UCSD-AML1 (cell line): ENCODE data around the gene MARCHF5.

Source experiments
- DNase-seq: peaks from one replicate; lab custom pipeline; 2025; ENCODE audit not compliant: unreplicated experiment; lab: John Stamatoyannopoulos, UW

The MARCHF5 gene, protein sequence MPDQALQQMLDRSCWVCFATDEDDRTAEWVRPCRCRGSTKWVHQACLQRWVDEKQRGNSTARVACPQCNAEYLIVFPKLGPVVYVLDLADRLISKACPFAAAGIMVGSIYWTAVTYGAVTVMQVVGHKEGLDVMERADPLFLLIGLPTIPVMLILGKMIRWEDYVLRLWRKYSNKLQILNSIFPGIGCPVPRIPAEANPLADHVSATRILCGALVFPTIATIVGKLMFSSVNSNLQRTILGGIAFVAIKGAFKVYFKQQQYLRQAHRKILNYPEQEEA

DNA sequence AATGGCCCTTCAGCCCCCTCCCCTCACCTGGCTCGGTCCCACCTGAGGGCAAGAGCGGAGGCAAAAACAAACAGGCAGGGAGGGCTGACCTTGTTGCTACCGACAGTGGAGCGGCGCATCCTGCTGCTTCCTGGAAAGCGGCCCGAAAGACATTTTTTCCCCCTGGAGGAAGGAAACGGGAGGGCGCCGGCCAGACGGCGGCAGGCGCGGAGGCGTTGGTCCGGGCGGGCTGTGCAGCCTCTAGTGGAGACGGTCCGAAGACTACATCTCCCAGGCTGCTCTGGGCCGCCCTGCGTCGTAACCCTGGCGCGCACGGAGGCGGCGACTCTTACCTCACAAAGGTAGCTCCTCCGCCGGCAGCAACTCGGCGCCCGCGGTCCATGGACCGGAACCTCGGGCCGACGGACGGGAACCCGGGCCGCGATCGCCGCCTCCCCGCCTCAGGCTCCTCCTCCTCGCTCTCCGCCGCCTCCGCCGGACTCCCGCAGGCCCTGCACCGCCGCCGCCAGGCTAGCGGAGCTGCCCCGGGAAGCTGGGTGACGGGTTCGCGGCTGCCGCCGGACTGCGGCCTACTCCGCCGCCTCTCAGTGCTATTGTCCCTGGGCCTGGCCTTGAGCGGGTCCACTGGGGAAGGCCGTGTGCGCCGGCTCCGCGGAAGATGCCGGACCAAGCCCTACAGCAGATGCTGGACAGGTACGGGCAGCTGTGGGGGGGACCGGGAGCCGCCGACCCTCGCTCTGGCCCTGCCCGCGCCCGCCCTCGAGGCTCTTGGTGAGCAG lies at the start of gene MARCHF5, which contains the start of gene CPEB3:
Gene MARCHF5 (plus strand): TSS at position 331 of the 779 bp plus-strand sequence. CDS start 328 bp downstream, at position 659.
Gene CPEB3 (minus strand): TSS at position 242 of the 779 bp plus-strand sequence. CDS start 50,728 bp downstream, outside the sequence.
- DNase-seq, result peak; percentile 96

DNA sequence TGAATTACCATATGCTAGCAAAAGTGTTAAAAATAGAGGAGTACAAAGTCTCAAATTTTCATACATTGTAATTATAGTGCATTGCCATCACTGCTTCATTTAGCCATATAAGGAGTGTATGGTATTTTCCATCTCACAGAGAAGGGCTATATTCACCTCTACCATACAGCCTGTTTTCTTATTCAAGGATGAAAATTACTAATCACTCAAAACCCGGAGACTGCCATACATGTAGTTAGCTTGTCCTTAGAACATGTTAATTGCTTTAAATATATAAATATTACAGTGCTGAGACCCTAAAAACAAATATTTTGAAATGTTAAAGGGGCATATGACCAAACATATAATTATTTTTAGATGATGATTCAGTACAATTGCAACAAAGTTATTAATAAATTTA lies 49.5 kb upstream of the MARCHF5 start:
- no peak for DNase-seq

DNA sequence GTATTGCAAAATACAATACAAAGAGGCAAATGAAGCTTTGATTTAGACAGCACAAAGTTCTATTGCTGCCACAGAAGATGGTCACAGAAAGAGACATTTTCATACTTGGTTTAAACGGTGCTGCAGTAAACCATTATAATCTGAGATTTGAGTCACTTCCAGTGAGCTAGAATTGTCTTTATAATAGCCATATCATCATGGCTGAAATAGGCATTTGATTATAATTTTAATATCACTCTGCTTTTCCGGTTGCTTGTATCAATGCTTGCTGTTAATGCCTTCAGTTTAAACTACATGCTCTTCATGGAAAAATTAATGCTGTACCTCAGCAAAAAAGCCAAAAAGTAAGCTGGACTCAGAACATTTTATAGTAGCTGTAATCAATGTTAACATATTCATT lies 48.6 kb upstream of the MARCHF5 start:
- DNase-seq, result no peak

DNA sequence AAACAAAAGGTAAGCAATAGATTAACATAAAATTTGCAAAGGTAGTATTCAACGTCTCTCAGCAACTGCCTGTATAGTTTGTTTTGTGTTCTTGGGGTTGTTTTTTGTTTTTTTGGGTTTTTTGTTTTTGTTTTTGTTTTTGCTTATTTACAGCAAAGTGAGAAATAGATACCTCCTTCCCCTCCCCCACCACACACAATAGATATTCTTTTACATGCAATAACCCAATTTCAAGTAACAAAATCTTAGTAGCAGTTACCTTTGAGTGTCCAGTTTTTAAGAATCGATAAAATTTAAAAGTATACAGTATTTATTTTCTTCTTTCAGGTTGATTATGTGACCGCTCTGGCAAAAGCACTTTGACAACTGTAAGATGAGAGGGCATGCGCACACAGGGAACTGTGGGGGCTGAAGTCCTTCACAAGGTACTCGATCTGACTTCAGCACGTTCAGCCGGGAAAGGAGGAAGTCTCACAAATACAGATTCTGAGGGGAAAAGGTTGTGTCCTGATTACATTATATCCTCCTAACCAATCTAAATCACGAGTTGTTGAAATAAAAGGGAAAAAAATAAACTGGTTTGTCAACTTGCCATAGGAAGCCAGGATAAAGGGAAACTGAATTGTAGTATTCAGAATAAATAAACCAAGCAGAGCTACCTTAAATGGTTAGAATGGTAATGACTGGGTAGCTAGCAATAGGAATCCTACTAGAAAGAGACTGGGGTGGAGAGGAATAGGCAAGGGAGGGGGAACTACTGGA lies 47.9 kb upstream of the MARCHF5 start:
- DNase-seq, result peak; percentile 24

DNA sequence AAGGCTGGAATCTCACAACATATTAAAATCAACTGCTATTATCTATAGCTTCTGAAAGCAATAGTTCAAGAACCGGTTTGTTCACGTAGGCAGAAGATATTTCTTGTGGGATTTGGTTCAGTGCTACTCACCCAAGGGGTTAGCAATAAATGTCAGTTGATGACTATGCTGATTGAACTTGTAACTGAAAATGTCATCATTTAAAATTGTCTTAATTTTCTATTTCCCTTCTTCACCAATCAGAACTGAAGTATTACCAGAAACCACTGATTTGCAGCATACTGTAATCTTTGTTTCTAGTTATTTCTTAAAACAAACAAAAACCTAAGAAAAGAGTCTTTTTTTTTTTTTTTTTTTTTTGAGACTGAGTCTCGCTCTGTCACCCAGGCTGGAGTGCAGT lies 46.2 kb upstream of the MARCHF5 start:
- DNase-seq, result no peak

DNA sequence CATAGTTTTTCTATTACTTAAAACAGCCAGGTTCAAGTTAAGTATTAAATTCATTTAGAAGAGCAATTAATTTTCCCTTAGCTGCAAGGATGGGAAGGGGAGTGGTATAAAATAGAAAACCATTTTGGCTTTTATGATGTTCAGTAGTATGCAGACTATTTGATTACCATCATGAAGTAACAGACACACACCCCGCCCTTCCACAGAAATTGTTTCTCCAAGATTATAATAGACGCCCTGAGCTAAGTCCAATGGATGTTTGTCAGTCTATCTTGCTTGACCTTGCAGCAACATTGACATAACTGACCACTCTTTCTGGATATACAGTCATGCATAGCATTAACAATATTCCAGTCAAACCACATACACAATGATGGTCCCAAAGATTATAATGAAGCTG lies 42.4 kb upstream of the MARCHF5 start:
- no peak for DNase-seq

DNA sequence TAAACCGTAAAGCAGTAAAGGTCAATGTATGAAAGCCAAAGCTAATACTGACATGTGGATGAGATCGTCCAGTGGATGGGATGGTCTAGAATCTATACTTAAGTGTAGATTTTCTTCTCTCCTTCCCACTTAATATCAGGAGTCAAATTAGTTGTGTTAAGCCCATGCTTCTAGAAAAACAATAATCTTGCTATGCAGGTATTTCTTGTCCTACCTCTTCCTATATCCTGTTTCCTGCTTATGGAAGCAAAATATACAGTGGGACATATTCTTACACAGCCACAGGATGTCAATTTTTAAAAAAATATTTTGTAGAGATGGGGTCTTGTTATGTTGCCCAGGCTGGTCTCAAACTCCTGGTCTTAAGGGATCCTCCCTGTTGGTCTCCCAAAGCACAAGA lies 27.6 kb upstream of the MARCHF5 start:
- DNase-seq, result no peak

DNA sequence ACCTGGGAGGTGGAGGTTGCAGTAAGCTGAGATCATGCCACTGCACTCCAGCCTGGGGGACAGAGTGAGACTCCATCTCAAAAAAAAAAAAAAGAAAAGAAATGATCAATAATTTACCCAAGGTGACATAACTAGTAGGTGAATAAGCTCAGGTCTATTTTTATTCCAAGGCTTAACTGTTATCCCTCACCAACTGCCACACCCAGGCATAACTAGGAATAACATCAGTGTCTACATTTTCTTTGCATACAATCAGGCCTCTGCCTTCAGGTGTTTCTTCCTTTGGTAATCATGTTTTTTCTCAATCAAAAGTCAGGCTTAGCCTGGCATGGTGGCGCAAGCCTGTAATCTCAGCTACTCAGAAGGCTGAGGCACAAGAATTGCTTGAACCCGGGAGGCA lies 26.7 kb upstream of the MARCHF5 start:
- no peak for DNase-seq

DNA sequence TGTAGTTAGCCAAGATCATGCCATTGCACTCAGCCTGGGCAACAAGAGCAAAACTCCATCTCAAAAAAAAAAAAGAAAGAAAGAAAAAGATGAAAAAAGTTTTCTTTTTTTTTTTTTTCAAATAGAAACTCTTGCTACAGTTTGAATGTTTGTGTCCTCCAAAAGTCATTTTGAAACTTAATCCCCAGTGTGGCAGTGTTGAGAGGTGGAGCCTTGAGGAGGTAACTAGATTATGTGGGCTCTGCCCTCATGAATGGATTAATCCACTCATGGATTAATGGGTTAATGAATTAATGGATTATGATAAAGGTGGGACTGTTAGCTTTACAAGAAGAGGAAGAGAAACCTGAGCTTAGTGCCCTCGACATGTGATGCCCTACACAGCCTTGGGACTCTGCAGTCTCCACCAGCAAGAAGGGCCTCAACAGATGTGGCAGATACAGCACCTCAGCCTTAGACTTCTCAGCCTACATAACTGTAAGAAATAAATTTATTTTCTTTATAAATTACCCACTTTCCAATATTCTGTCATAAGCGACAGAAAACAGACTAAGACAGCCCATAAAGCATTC lies 25.2 kb upstream of the MARCHF5 start:
- DNase-seq, result no peak

DNA sequence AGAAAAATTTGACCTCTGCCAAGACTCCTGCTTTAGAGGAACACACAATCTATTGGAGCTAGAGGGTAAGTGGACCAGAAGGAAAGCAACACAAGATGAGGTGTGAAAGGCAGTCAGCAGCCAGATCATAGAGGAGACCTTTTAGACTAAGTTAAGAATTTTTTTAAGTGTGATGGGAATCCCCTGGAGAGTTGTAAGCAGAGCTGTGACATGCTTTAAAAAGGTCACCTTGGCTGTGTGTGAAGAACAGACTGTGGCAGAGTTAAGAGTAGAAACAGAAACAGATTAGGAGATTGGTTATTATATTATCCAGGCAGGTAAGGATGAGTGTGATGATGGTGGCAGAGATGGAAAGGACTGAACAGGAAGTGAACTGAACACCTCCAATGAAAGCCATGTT lies 23.6 kb upstream of the MARCHF5 start:
- DNase-seq, result no peak

DNA sequence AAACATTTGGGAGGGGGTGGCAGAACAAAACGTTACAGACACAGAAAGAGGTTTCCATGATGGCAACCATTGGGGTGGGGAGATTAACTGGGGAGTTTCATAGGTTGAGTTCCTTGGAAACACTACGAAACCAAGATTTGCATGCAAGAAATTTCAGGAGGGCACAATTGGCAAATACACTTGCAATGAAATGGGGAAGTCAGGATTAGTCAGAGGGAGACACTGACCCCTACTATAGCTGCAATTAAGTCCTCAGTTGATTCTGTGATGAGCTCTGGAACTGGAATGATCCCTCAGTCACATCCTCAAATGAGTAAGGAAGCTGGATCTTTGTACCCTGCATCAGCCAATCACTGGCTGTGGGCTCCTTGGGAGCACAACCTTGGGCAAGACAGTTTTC lies 22.2 kb upstream of the MARCHF5 start:
- no peak for DNase-seq

DNA sequence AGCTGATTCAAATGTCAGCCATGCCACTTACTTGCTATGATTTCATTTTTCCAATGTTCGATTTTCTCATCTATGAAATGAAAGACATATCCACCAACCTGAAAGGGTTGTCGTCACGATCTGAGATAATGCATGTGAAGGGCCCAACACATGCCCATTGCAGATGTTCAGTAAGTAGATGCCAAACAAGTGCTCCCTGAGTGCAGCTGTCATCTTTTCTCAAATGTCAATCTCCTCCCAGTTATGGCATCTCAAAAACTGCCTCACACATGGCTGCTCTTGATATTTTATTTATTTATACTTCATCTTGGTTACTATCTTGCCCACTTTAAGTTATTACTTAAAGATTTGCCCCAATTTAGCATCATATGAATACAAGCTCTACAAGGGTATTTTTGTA lies 16.9 kb upstream of the MARCHF5 start:
- DNase-seq, result no peak

DNA sequence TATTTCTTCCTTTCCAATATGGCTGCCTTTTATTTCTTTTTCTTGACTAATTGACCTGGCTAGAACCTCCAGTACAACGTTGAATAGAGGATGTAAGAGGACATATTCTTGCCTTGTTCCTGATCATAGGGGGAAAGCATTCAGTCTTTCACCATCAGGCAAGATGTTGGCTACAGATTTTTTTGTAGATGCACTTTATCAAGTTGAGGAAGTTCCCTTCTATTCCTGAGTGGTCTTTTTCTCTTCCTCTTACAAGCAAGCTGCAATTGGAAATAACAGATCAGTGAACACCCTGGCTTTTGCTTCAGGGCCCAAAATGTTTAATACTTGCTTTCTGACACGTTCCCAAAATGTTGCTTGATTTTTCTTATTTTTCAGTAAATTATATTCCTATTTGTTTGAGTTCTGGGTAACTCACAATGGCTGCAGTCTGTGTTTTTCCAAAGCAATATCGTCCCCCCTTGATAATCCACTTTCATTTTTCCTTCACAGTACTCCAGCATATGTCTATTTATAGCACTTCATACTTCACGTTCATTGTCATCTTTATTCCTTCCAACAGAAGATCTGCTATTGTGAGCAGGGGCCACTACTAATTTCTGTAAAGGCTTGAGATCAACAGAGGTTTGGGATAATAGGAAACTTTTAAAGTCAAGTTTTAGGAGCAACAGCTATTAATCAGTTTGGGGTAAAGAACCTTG lies 11.8 kb upstream of the MARCHF5 start:
- DNase-seq, result no peak

DNA sequence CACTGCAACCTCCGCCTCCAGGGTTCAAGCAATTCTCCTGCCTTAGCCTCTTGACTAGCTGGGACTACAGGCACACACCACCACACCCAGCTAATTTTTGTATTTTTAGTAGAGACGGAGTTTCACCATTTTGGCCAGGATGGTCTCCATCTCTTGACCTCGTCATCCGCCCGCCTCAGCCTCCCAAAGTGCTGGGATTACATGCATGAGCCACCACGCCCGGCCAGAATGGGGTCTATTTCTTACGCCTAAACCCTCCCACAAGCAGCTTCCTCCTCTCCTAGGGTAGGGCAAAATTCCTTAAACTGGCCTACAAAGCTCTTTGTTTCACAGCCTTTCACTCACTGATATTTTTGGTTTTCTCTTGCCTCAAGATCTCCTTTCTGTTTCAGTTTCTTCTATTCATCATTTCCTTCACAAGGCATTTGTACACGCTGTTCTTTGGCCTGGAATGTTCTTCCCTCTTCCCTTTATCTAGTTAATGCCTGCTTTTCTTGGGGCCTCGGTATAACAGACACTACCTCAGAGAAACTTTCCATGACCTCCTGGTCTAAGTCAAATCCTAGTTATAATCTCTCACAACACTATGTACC lies 6.8 kb upstream of the MARCHF5 start:
- DNase-seq, result no peak

DNA sequence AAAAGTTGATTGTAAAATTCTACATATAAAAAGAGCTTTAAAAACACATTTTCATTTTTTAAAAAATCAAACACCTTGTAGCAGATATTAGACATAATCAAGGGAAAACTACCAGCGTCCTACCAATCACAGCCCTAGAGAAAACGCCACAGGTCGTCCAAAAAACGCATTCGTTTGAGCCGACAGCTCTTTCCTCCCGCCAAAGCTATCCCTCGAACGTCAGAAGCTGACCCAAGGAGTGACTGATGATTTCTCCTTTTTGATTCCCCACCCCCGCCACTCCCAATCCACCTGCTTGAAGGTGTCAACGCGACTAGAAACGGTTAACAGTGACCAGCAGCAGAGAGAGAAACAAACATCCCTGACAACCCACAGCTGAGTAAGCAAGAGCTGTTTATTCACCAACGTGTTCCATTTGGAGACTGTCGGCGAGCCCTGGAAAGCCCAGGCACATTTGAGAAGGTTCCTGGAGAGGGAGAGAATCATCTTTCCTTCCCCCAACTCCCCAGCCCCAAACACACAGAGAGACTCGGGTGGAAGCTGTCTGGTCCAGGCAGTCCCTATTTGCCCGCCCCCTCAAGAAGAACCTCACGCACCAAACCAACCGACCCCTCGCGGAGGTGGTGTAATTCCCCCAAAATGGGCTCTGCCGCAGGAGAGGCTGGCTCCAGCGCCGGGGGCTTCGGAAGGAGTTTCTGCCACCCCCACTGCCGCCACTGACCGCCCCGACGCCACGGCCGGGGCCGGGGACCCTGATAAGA lies 711 bp upstream of the MARCHF5 start:
- no peak for DNase-seq

DNA sequence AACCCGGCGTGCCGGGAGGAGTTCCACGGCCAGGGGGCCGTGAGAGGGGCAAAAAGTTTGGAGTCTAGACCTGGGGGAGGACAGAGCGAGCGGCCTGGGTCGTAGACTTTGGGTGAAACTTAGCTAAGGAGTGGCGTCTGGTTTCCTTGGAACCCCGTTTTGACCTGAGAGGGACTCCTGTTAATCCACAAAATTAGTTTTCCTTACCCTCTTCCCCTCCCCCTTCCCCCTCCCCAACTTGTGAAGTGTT lies 574 bp downstream of the MARCHF5 start:
- DNase-seq, result no peak

DNA sequence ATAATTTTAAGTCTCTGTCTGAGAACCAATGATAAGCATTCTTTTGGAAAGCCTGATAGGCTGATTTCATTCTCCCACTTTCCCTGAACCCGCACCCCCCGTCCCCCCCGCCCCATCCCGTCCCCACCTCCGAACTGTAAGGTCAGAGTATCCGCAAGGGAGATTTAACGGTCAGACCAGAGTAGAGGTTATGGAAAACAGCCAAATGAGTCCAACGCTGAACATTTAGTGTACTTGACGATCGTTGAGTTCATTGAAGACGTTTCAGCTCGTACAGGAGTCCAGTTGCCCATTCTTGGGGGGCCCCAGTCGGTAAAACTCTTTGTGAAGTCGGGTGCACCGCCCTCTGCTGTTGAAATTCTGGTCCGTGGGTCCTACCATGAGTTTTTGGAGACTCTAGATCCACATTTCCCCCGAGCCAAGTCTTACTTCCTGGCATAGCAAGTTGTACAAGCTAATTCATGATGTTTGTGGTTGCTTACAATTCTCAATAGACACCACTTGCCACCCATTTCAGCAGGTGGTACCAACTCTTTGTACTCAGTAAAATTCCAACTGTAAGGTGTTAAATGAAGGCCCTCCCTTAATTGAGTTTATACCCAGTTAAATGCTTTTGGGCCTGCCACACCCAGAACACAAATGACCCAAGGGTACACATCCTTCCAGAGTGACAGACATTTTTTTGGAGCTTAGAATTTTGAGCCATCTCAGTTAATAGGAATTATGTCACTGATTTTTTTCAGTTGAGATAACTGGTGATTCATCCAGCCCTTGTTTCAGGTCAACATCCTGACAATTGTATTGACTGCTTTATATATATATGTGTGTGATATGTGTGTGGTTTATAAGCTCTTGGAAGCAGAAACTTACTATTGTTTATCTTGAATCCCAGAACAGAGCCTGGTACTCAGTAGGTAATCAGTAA lies 1.2 kb downstream of the MARCHF5 start:
- peak; percentile 61 for DNase-seq

DNA sequence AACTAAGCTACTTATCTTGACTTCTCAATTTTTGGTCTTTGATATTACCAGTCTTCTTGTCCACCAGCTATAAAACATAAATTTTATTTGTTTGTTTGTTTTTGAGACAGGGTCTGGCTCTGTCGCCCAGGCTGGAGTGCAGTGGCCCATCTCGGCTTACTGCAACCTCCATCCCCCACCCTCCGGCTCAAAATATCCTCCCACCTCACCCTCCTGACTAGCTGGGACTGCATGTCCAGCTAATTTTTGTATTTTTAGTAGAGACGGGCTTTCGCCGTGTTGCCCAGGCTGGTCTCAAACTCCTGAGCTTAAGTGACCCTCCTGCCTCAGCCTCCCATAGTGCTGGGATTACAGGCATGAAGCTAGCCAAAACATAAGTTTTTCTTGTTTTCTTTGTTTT lies 7.5 kb downstream of the MARCHF5 start:
- no peak for DNase-seq

DNA sequence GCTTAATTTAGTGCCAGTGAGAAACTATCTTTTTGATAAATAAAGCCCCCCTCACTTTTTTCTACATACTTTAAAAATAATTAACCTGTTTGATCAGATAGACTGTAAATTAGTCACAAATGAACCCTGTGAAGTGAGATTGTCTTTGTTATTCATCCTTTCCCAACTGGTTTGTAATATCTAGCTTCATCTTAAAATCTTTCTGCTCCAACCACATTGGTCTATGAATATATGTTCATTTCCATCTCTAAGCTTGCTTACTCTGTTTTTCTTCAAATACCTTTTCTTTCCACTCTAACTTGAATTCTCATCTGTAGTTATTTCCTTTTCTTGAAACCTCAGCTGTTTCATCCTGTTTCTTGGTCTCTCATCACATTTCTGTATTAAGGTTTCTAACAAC lies 12.1 kb downstream of the MARCHF5 start:
- DNase-seq, result no peak
